HepG2 (cell line): ENCODE results near the gene VGF. TPM values are rescaled to one million over a fixed set of nuclear protein-coding genes. Genes with fewer than 3 reads are reported as not detected.

Source experiments
- ARNTL ChIP-seq: sonication (generic); formaldehyde crosslinking; IDR thresholded peaks from 2 replicates; pipeline ENCODE4 v1.4.0; 2020; ENCODE audit warnings: mild to moderate bottlenecking, missing genetic modification reagents
- BRCA1 ChIP-seq: sonication (generic); formaldehyde crosslinking; IDR thresholded peaks from 2 replicates; pipeline ENCODE4 v1.4.0; 2020; ENCODE audit warnings: missing genetic modification reagents
- CC2D1A ChIP-seq: sonication (generic); formaldehyde crosslinking; IDR thresholded peaks from 2 replicates; pipeline ENCODE4 v1.8.1; 2023; ENCODE audit warnings: mild to moderate bottlenecking, missing genetic modification reagents
- CREM ChIP-seq, 2 experiments: sonication (generic) in 1 of 2; formaldehyde crosslinking in 1 of 2; IDR thresholded peaks; 2 replicates each; pipeline versions ENCODE4 v1.4.0 to v1.6.1; 2016 to 2020; ENCODE audit warnings: antibody characterized with exemption in 1 of 2, mild to moderate bottlenecking in 1 of 2, missing genetic modification reagents in 1 of 2
- GATAD2A ChIP-seq: IDR thresholded peaks from 2 replicates; pipeline ENCODE4 v1.6.1; 2016
- MATR3 ChIP-seq: sonication (generic); formaldehyde crosslinking; IDR thresholded peaks from 2 replicates; pipeline ENCODE4 v1.4.0; 2020; ENCODE audit warnings: missing genetic modification reagents
- NFYC ChIP-seq: IDR thresholded peaks from 2 replicates; pipeline ENCODE4 v1.6.1; 2016; ENCODE audit warnings: missing genetic modification reagents, missing compliant biosample characterization
- REPIN1 ChIP-seq: sonication (generic); formaldehyde crosslinking; IDR thresholded peaks from 2 replicates; pipeline ENCODE4 v1.8.0; 2022; ENCODE audit warnings: missing genetic modification reagents, low read depth, mild to moderate bottlenecking, borderline replicate concordance
- STAG1 ChIP-seq: sonication (generic); formaldehyde crosslinking; IDR thresholded peaks from 2 replicates; pipeline ENCODE4 v1.4.0; 2020; ENCODE audit warnings: missing genetic modification reagents
- ZNF552 ChIP-seq: sonication (generic); formaldehyde crosslinking; IDR thresholded peaks from 2 replicates; pipeline ENCODE4 v1.9.0; 2022; ENCODE audit warnings: missing genetic modification reagents, mild to moderate bottlenecking, borderline replicate concordance
- ZNF605 ChIP-seq: sonication (generic); formaldehyde crosslinking; IDR thresholded peaks from 2 replicates; pipeline ENCODE4 v1.8.0; 2022; ENCODE audit warnings: mild to moderate bottlenecking, missing genetic modification reagents
- ZNF773 ChIP-seq: sonication (generic); formaldehyde crosslinking; IDR thresholded peaks from 2 replicates; pipeline ENCODE4 v1.4.0; 2020; ENCODE audit warnings: missing genetic modification reagents, borderline replicate concordance
- polyA plus RNA-seq, 8 experiments: library from polyadenylated mRNA; depleted of rRNA in 3 of 8; stranded (reverse) in 7 of 8; unstranded in 1 of 8; fragments of >200 nt; fragmentation: Illumina TruSeq in 4 of 8; extraction: Trizol in 4 of 8; gene quantifications; 2 replicates each; pipeline versions ENCODE4 v1.2.1 to v1.2.3, GENCODE V29; 2011 to 2016; ENCODE audit warnings: low read depth in 4 of 8, missing spikeins in 1 of 8, mixed read lengths in 1 of 8; ENCODE audit not compliant: insufficient read depth in 1 of 8
- total RNA-seq, 5 experiments: library from RNA; depleted of rRNA; stranded (reverse); fragments of >200 nt; fragmentation: Illumina TruSeq; extraction: Trizol; gene quantifications; 2 replicates each; pipeline ENCODE4 v1.2.3, GENCODE V29; 2016; ENCODE audit warnings: low read depth in 1 of 5
- TF ChIP-seq, protein P1 (sequence below), 2 experiments: fragments of 450-650 bp in 1 of 2; sonication (generic) in 1 of 2; formaldehyde crosslinking in 1 of 2; IDR thresholded peaks; 2 replicates each; pipeline versions ENCODE4 v1.6.1 to v1.8.0; 2016 to 2022; ENCODE audit warnings: antibody characterized with exemption in 1 of 2, mild to moderate bottlenecking in 1 of 2, missing genetic modification reagents in 1 of 2
- TF ChIP-seq, protein P2 (sequence below): sonication (generic); formaldehyde crosslinking; IDR thresholded peaks from 2 replicates; pipeline ENCODE4 v1.4.0; 2020; ENCODE audit warnings: missing genetic modification reagents
- TF ChIP-seq, protein P3 (sequence below): sonication (generic); formaldehyde crosslinking; IDR thresholded peaks from 2 replicates; pipeline ENCODE4 v1.4.0; 2020; ENCODE audit warnings: missing genetic modification reagents, borderline replicate concordance

Gene VGF
- total and polyA plus RNA-seq, 2 of the 13 experiments (the other 11 are each of a cell fraction or from before 2014, with no cell fraction given) = 0.12 to 0.46 TPM

DNA sequence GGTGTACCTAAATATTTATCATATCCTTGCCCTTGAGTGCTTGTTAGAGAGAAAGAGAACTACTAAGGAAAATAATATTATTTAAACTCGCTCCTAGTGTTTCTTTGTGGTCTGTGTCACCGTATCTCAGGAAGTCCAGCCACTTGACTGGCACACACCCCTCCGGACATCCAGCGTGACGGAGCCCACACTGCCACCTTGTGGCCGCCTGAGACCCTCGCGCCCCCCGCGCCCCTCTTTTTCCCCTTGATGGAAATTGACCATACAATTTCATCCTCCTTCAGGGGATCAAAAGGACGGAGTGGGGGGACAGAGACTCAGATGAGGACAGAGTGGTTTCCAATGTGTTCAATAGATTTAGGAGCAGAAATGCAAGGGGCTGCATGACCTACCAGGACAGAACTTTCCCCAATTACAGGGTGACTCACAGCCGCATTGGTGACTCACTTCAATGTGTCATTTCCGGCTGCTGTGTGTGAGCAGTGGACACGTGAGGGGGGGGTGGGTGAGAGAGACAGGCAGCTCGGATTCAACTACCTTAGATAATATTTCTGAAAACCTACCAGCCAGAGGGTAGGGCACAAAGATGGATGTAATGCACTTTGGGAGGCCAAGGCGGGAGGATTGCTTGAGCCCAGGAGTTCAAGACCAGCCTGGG is 27.0 kb downstream of the VGF start (continued):
- peak; percentile 84 for TF ChIP-seq ZNF605 (CRISPR knock-in tag)
- TF ChIP-seq, protein P1, sequence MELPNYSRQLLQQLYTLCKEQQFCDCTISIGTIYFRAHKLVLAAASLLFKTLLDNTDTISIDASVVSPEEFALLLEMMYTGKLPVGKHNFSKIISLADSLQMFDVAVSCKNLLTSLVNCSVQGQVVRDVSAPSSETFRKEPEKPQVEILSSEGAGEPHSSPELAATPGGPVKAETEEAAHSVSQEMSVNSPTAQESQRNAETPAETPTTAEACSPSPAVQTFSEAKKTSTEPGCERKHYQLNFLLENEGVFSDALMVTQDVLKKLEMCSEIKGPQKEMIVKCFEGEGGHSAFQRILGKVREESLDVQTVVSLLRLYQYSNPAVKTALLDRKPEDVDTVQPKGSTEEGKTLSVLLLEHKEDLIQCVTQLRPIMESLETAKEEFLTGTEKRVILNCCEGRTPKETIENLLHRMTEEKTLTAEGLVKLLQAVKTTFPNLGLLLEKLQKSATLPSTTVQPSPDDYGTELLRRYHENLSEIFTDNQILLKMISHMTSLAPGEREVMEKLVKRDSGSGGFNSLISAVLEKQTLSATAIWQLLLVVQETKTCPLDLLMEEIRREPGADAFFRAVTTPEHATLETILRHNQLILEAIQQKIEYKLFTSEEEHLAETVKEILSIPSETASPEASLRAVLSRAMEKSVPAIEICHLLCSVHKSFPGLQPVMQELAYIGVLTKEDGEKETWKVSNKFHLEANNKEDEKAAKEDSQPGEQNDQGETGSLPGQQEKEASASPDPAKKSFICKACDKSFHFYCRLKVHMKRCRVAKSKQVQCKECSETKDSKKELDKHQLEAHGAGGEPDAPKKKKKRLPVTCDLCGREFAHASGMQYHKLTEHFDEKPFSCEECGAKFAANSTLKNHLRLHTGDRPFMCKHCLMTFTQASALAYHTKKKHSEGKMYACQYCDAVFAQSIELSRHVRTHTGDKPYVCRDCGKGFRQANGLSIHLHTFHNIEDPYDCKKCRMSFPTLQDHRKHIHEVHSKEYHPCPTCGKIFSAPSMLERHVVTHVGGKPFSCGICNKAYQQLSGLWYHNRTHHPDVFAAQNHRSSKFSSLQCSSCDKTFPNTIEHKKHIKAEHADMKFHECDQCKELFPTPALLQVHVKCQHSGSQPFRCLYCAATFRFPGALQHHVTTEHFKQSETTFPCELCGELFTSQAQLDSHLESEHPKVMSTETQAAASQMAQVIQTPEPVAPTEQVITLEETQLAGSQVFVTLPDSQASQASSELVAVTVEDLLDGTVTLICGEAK (IDR thresholded peaks at IDR 0.05) = no peak
- TF ChIP-seq, protein P1 (CRISPR knock-in tag; IDR thresholded peaks at IDR 0.05) = no peak
- TF ChIP-seq, protein P2, sequence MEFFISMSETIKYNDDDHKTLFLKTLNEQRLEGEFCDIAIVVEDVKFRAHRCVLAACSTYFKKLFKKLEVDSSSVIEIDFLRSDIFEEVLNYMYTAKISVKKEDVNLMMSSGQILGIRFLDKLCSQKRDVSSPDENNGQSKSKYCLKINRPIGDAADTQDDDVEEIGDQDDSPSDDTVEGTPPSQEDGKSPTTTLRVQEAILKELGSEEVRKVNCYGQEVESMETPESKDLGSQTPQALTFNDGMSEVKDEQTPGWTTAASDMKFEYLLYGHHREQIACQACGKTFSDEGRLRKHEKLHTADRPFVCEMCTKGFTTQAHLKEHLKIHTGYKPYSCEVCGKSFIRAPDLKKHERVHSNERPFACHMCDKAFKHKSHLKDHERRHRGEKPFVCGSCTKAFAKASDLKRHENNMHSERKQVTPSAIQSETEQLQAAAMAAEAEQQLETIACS = no peak
- peak; percentile 95 for TF ChIP-seq ARNTL
- peak; percentile 45; the same call in 1 of the 2 replicates for TF ChIP-seq CREM (IDR thresholded peaks at IDR 0.05)
- TF ChIP-seq CREM (CRISPR knock-in tag; IDR thresholded peaks at IDR 0.05) = no peak
- peak; percentile 67 for TF ChIP-seq STAG1 (CRISPR knock-in tag)
- no peak for TF ChIP-seq REPIN1 (CRISPR knock-in tag)
- TF ChIP-seq, protein P3, sequence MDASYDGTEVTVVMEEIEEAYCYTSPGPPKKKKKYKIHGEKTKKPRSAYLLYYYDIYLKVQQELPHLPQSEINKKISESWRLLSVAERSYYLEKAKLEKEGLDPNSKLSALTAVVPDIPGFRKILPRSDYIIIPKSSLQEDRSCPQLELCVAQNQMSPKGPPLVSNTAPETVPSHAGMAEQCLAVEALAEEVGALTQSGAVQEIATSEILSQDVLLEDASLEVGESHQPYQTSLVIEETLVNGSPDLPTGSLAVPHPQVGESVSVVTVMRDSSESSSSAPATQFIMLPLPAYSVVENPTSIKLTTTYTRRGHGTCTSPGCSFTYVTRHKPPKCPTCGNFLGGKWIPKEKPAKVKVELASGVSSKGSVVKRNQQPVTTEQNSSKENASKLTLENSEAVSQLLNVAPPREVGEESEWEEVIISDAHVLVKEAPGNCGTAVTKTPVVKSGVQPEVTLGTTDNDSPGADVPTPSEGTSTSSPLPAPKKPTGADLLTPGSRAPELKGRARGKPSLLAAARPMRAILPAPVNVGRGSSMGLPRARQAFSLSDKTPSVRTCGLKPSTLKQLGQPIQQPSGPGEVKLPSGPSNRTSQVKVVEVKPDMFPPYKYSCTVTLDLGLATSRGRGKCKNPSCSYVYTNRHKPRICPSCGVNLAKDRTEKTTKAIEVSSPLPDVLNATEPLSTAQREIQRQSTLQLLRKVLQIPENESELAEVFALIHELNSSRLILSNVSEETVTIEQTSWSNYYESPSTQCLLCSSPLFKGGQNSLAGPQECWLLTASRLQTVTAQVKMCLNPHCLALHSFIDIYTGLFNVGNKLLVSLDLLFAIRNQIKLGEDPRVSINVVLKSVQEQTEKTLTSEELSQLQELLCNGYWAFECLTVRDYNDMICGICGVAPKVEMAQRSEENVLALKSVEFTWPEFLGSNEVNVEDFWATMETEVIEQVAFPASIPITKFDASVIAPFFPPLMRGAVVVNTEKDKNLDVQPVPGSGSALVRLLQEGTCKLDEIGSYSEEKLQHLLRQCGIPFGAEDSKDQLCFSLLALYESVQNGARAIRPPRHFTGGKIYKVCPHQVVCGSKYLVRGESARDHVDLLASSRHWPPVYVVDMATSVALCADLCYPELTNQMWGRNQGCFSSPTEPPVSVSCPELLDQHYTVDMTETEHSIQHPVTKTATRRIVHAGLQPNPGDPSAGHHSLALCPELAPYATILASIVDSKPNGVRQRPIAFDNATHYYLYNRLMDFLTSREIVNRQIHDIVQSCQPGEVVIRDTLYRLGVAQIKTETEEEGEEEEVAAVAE (CRISPR knock-in tag) = no peak
- TF ChIP-seq NFYC (CRISPR knock-in tag) = no peak
- no peak for TF ChIP-seq ZNF552 (CRISPR knock-in tag)
- peak; percentile 22; the same call in 1 of the 2 replicates for TF ChIP-seq BRCA1
- TF ChIP-seq CC2D1A (CRISPR knock-in tag) = no peak
- TF ChIP-seq GATAD2A (CRISPR knock-in tag) = peak; percentile 54; the same call in 1 of the 2 replicates
- no peak for TF ChIP-seq ZNF773
- no peak for TF ChIP-seq MATR3 (CRISPR knock-in tag)
